RWPE2 (cell line): ENCODE data around the gene SCLY.
"Not testable (repeated sequence)": the region's sequence is repeated elsewhere in the genome, so short reads cannot be mapped to it uniquely, and the experiment has no call there.

Experiments
- ATAC-seq: fragments of 200-7000 bp; cut with Tn5 transposase; 3 replicates; pipeline ENCODE4 v1.9.1; 2021; ENCODE audit warnings: low read depth
- DNase-seq: peaks from one replicate; pipeline ENCODE4 v3.0.0-alpha.2; 2020; ENCODE audit warnings: low spot score
- H3K27ac ChIP-seq: fragments of 450-650 bp; 2 replicates; pipeline ENCODE4 v1.5.1; 2017; ENCODE audit warnings: mild to moderate bottlenecking; ENCODE audit not compliant: poor library complexity, severe bottlenecking
- H3K27me3 ChIP-seq: fragments of 250-450 bp; sonication (Bioruptor Pico); 2 replicates; pipeline ENCODE4 v1.5.1; 2021; ENCODE audit warnings: mild to moderate bottlenecking, moderate library complexity; ENCODE audit not compliant: insufficient read depth, poor library complexity, severe bottlenecking
- H3K36me3 ChIP-seq: fragments of 250-450 bp; sonication (Bioruptor Pico); 2 replicates; pipeline ENCODE4 v1.5.1; 2020; ENCODE audit warnings: low read depth, mild to moderate bottlenecking, moderate library complexity
- H3K4me1 ChIP-seq: fragments of 250-450 bp; sonication (Bioruptor Pico); 2 replicates; pipeline ENCODE4 v1.5.1; 2021; ENCODE audit warnings: mild to moderate bottlenecking, moderate library complexity; ENCODE audit not compliant: insufficient read depth, poor library complexity, severe bottlenecking
- H3K4me3 ChIP-seq: fragments of 250-450 bp; sonication (Bioruptor Pico); 2 replicates; pipeline ENCODE4 v1.5.1; 2021; ENCODE audit warnings: mild to moderate bottlenecking, moderate library complexity; ENCODE audit not compliant: severe bottlenecking
- H3K9me3 ChIP-seq: fragments of 250-450 bp; sonication (Bioruptor Pico); 2 replicates; pipeline ENCODE4 v1.5.1; 2021; ENCODE audit warnings: mild to moderate bottlenecking, moderate library complexity; ENCODE audit not compliant: severe bottlenecking
- TF ChIP-seq, protein P1 (sequence below): fragments of 450-650 bp; IDR thresholded peaks from one replicate; pipeline ENCODE4 v1.5.1; 2017; ENCODE audit warnings: mild to moderate bottlenecking, moderate library complexity; ENCODE audit not compliant: poor library complexity, severe bottlenecking

SCLY gene

DNA sequence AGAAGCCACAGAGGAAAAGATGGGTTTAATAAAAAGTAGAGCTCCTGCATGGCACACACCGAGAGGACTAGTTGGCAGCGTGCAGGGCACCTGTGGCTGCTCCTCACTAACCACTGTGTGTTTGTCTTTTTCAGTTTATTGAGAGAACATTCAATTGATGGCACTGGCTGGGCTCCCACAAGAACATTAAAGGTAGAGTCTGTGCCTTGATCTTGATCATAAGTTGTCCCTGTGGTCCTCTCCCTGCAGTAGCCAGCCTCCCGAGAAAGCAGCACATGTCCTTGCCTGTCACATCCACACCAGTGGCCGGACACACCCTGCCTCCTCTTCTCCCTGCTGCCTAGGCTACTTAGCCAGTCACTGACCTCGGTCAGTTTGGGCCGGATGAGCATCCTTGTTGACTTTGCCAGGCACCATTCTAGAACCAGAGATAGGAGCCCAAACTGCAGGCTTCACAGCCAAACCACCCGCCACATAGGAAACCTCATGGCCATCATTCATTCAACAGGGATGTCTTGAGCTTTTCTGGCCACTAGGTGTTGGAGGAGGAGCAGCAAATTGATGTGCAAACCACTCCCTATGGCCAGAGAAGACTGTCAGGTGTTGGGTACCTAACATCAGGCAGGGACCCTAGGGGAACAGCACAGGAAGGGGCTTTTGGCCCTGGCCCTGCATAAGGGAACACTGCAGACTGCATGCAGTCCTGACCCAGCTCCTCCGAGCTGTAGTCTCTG lies 30.2 kb upstream of the SCLY start:
- H3K36me3 ChIP-seq: peaks cover 28% of the 10 kb centered on the region
- no peak for ATAC-seq

GRCh38 chr2:238031751-238032150 lies 29.1 kb upstream of the SCLY start:
- no peak for ATAC-seq
- Histone ChIP-seq H3K4me3 (no peak overlapping the region), H3K4me1 (no peaks in the 10 kb centered on the region), H3K36me3 (peaks cover 38% of the 10 kb centered on the region), H3K27ac (no peak overlapping the region), H3K9me3 (no peaks in the 10 kb centered on the region), H3K27me3 (no peaks in the 10 kb centered on the region)
- TF ChIP-seq, protein P1, sequence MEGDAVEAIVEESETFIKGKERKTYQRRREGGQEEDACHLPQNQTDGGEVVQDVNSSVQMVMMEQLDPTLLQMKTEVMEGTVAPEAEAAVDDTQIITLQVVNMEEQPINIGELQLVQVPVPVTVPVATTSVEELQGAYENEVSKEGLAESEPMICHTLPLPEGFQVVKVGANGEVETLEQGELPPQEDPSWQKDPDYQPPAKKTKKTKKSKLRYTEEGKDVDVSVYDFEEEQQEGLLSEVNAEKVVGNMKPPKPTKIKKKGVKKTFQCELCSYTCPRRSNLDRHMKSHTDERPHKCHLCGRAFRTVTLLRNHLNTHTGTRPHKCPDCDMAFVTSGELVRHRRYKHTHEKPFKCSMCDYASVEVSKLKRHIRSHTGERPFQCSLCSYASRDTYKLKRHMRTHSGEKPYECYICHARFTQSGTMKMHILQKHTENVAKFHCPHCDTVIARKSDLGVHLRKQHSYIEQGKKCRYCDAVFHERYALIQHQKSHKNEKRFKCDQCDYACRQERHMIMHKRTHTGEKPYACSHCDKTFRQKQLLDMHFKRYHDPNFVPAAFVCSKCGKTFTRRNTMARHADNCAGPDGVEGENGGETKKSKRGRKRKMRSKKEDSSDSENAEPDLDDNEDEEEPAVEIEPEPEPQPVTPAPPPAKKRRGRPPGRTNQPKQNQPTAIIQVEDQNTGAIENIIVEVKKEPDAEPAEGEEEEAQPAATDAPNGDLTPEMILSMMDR: no peak
- DNase-seq: no peak

More for the DNA sequence above, 30.2 kb upstream of the SCLY start:
- Histone ChIP-seq H3K27me3 (no peaks in the 10 kb centered on the region), H3K4me3 (no peak overlapping the region), H3K4me1 (no peaks in the 10 kb centered on the region), H3K27ac (no peak overlapping the region), H3K9me3 (no peaks in the 10 kb centered on the region)
- no peak for DNase-seq
- TF ChIP-seq, protein P1: no peak

GRCh38 chr2:238032755-238033337 lies 28.0 kb upstream of the SCLY start:
- H3K36me3 ChIP-seq: peaks cover 49% of the 10 kb centered on the region
- no peak overlapping the region for H3K4me3 ChIP-seq
- H3K27me3 ChIP-seq: no peaks in the 10 kb centered on the region
- no peak overlapping the region for H3K27ac ChIP-seq
- TF ChIP-seq, protein P1: no peak
- DNase-seq: no peak
- no peaks in the 10 kb centered on the region for H3K4me1 ChIP-seq
- ATAC-seq: no peak
- no peaks in the 10 kb centered on the region for H3K9me3 ChIP-seq

- not testable (repeated sequence) for DNase-seq, H3K4me1 ChIP-seq, ATAC-seq, H3K27ac ChIP-seq, H3K9me3 ChIP-seq, H3K4me3 ChIP-seq, H3K27me3 ChIP-seq
- H3K36me3 ChIP-seq: peaks cover 46% of the 10 kb centered on the region
Measured at GRCh38 chr2:238033991-238034390, 26.8 kb upstream of the SCLY start.

DNA sequence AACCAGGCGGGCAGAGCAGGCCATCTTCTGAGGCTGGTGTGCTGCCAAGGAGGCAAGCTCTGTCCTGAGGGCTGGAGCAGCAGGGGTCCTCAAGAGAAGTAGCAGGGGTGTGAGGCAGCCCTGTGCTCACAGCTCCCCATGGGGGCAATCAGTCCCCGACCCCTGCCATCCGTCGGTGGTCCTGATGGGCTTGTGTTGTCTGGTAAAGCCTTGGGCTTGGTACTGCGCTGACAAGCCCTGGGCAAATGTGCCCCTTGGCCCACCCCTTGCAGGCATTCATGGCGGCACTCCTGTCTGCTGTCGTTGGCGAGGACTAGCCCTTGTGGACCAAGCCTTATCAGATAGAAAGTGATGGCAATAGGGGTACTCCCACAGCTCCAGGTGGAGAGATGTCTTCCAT lies 22.6 kb upstream of the SCLY start:
- ATAC-seq (no peak), DNase-seq (no peak)
- Histone ChIP-seq H3K4me1 (no peaks in the 10 kb centered on the region), H3K27me3 (no peaks in the 10 kb centered on the region), H3K27ac (no peak overlapping the region), H3K9me3 (no peaks in the 10 kb centered on the region), H3K36me3 (peaks cover 41% of the 10 kb centered on the region), H3K4me3 (no peak overlapping the region)
- TF ChIP-seq, protein P1: no peak
